HG03280 (cell line): ENCODE results near the gene ADAM23.

Source experiments
- ATAC-seq: cut with Tn5 transposase; IDR thresholded peaks from one replicate; pipeline ENCODE4 v1.9.1; 2021; ENCODE audit warnings: mild to moderate bottlenecking, moderate library complexity; ENCODE audit not compliant: unreplicated experiment

Gene ADAM23

GRCh38 chr2:206562375-206562774, 119.0 kb downstream of the ADAM23 start:
- no peak for ATAC-seq

- ATAC-seq = no peak
Observed at GRCh38 chr2:206563374-206563773, 120.0 kb downstream of the ADAM23 start.

GRCh38 chr2:206565666-206566065, 122.3 kb downstream of the ADAM23 start:
- ATAC-seq = no peak

- no peak for ATAC-seq
Observed at GRCh38 chr2:206569470-206569869, 126.1 kb downstream of the ADAM23 start.

- no peak for ATAC-seq
Observed at GRCh38 chr2:206570199-206570598, 126.9 kb downstream of the ADAM23 start.

- no peak for ATAC-seq
Observed at GRCh38 chr2:206572725-206573124, 129.4 kb downstream of the ADAM23 start.

- no peak for ATAC-seq
Observed at GRCh38 chr2:206573793-206574192, 130.5 kb downstream of the ADAM23 start.

GRCh38 chr2:206584323-206585116, 141.2 kb downstream of the ADAM23 start:
- no peak for ATAC-seq

GRCh38 chr2:206585335-206585734, 142.0 kb downstream of the ADAM23 start:
- no peak for ATAC-seq

- ATAC-seq = no peak
Observed at GRCh38 chr2:206586609-206587008, 143.3 kb downstream of the ADAM23 start.

GRCh38 chr2:206597717-206598218, 154.4 kb downstream of the ADAM23 start:
- ATAC-seq = no peak

GRCh38 chr2:206603243-206603642, 159.9 kb downstream of the ADAM23 start:
- ATAC-seq = no peak

GRCh38 chr2:206610451-206610850, 167.1 kb downstream of the ADAM23 start:
- no peak for ATAC-seq

GRCh38 chr2:206611191-206611590, 167.9 kb downstream of the ADAM23 start:
- no peak for ATAC-seq

GRCh38 chr2:206611736-206612135, 168.4 kb downstream of the ADAM23 start:
- no peak for ATAC-seq

- ATAC-seq = no peak
Observed at GRCh38 chr2:206614811-206615210, 171.5 kb downstream of the ADAM23 start.

GRCh38 chr2:206615417-206616089, 172.2 kb downstream of the ADAM23 start:
- no peak for ATAC-seq

GRCh38 chr2:206616151-206616550, 172.8 kb downstream of the ADAM23 start:
- no peak for ATAC-seq

GRCh38 chr2:206619011-206619410, 175.7 kb downstream of the ADAM23 start:
- ATAC-seq = no peak

GRCh38 chr2:206626108-206626507, 182.8 kb downstream of the ADAM23 start:
- no peak for ATAC-seq

GRCh38 chr2:206627632-206628031, 184.3 kb downstream of the ADAM23 start:
- ATAC-seq = no peak

GRCh38 chr2:206631340-206631739, 188.0 kb downstream of the ADAM23 start:
- no peak for ATAC-seq
